Measurements from ENCODE around the gene SERPINA4.

The SERPINA4 gene

DNA sequence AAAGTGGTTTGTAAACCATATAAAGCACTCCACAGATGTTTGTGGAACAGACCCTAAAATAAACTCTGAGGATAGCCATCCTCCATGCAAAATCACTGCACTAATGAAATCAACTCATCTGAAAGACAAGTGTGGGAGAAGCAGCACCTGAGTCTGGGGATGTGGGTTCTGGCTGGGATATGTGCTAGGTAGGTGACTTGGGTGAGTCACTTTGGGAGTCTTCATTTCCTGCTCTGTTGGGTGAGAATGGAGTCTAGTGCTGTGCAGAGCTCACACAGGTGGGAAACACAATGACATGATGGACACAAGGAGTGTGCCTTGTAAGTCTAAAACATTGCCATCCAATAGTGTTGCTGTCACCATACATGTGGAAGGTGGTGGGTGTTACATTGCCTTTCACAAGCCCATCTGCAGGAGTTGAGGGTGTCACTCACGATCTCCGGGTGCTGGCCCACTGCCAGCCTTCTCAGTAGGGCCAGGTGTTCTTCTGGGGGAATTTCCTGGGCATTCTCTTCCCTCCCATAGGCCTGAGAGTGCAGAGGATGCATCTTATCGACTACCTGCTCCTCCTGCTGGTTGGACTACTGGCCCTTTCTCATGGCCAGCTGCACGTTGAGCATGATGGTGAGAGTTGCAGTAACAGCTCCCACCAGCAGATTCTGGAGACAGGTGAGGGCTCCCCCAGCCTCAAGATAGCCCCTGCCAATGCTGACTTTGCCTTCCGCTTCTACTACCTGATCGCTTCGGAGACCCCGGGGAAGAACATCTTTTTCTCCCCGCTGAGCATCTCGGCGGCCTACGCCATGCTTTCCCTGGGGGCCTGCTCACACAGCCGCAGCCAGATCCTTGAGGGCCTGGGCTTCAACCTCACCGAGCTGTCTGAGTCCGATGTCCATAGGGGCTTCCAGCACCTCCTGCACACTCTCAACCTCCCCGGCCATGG lies 2.0 kb downstream of the SERPINA4 start:
- in situ Hi-C loops (cut with HindIII; ENCODE audit: low sequenced_read_pairs), result no loop called here
- H3K4me3 ChIP-seq (ENCODE audit: low read depth, low read length), result no peak overlapping the region
- DNase-seq (ENCODE audit: low read depth, low spot score), result no peak
- TF ChIP-seq, protein P1, sequence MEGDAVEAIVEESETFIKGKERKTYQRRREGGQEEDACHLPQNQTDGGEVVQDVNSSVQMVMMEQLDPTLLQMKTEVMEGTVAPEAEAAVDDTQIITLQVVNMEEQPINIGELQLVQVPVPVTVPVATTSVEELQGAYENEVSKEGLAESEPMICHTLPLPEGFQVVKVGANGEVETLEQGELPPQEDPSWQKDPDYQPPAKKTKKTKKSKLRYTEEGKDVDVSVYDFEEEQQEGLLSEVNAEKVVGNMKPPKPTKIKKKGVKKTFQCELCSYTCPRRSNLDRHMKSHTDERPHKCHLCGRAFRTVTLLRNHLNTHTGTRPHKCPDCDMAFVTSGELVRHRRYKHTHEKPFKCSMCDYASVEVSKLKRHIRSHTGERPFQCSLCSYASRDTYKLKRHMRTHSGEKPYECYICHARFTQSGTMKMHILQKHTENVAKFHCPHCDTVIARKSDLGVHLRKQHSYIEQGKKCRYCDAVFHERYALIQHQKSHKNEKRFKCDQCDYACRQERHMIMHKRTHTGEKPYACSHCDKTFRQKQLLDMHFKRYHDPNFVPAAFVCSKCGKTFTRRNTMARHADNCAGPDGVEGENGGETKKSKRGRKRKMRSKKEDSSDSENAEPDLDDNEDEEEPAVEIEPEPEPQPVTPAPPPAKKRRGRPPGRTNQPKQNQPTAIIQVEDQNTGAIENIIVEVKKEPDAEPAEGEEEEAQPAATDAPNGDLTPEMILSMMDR (IDR thresholded peaks at IDR 0.05; ENCODE audit: low read depth, low read length), result no peak

- in situ Hi-C loops (cut with HindIII; ENCODE audit: low sequenced_read_pairs), result no loop called here
- no peak overlapping the region for H3K4me3 ChIP-seq (ENCODE audit: low read depth, low read length)
- TF ChIP-seq, protein P1 (IDR thresholded peaks at IDR 0.05; ENCODE audit: low read depth, low read length), result no peak
- DNase-seq (ENCODE audit: low read depth, low spot score), result no peak
Observed at GRCh38 chr14:94564381-94564780, 3.1 kb downstream of the SERPINA4 start.

DNA sequence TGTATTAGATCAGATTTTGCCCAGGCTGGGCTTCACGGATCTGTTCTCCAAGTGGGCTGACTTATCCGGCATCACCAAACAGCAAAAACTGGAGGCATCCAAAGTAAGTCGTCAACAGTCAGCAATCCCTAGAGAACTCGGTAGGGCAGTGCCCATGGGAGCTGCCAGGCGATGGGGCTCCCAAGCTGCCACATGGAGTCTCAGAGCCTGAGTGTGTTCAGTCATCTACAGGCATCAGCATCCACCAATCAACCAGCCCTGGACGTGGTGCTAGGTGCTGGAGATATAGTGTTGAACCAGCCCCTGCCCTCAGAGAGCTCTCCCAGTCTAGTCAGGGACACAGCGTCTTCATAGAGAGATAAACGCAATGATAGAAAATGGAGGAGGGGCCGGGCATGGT lies 6.9 kb downstream of the SERPINA4 start:
- DNase-seq (ENCODE audit: low read depth, low spot score), result no peak
- TF ChIP-seq, protein P1 (IDR thresholded peaks at IDR 0.05; ENCODE audit: low read depth, low read length), result no peak
- H3K4me3 ChIP-seq (ENCODE audit: low read depth, low read length), result no peak overlapping the region
- in situ Hi-C loops (cut with HindIII; ENCODE audit: low sequenced_read_pairs), result no loop called here

- H3K4me3 ChIP-seq (ENCODE audit: low read depth, low read length), result no peak overlapping the region
- TF ChIP-seq, protein P1 (IDR thresholded peaks at IDR 0.05; ENCODE audit: low read depth, low read length), result no peak
- DNase-seq (ENCODE audit: low read depth, low spot score), result no peak
- in situ Hi-C loops (cut with HindIII; ENCODE audit: low sequenced_read_pairs), result no loop called here
Observed at GRCh38 chr14:94569381-94570001, 8.2 kb downstream of the SERPINA4 start.

DNA sequence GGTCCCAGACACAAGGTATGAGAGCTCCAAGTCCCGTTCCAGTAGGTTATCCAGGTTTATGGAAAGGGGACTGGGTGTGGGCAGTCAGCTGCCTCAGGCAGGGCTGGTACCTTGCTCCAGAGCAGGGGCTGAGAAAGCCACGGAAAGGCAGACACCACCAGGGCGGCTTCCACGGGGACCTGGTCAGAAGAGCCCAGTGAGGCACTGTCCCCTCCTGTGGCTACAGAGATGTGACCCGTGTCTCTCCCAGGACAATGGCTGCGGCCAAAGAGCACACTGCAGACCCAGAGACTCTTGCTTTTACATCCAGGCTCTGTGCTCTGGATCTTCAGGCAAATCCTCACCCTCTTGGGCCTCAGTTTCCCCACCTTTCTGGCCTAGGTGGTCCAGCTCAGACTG lies 8.8 kb downstream of the SERPINA4 start:
- no peak overlapping the region for H3K4me3 ChIP-seq (ENCODE audit: low read depth, low read length)
- TF ChIP-seq, protein P1 (IDR thresholded peaks at IDR 0.05; ENCODE audit: low read depth, low read length), result no peak
- in situ Hi-C loops (cut with HindIII; ENCODE audit: low sequenced_read_pairs), result no loop called here
- DNase-seq (ENCODE audit: low read depth, low spot score), result no peak

DNA sequence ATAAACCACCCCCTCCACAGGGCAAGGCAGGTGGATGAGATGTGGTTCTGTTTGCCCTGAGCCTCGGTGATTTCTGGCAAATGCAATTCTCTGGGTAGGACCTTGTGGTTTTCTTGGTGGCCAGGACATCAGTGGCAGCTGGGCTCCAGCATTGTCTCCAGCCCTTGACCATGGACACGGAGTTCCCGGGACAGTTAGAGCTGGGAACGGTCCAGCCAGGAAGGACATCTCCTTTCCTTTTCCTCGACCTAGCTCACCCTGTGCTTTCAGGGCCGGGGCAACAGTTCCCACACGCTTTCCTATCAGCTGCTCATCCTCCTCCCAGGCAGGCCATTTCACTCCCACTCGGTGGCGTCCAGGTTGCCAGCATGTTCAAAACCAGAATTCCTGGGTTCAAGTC lies 9.2 kb downstream of the SERPINA4 start:
- H3K4me3 ChIP-seq (ENCODE audit: low read depth, low read length), result no peak overlapping the region
- DNase-seq (ENCODE audit: low read depth, low spot score), result no peak
- in situ Hi-C loops (cut with HindIII; ENCODE audit: low sequenced_read_pairs), result no loop called here
- TF ChIP-seq, protein P1 (IDR thresholded peaks at IDR 0.05; ENCODE audit: low read depth, low read length), result no peak

Data from astrocyte of the spinal cord (primary cell).